ENCODE data around the gene EGF.
"Not testable (repeated sequence)": the region's sequence is repeated elsewhere in the genome, so short reads cannot be mapped to it uniquely, and the experiment has no call there.

EGF gene

GRCh38 chr4:109915385-109916026 is 2.8 kb downstream of the EGF start:
- DNase-seq, result no peak

- DNase-seq, result peak; percentile 31
Observed at GRCh38 chr4:109916027-109916409, 3.3 kb downstream of the EGF start.

GRCh38 chr4:109921384-109921808 is 8.7 kb downstream of the EGF start:
- DNase-seq, result no peak

GRCh38 chr4:109925396-109925795 is 12.7 kb downstream of the EGF start:
- DNase-seq, result no peak

GRCh38 chr4:109928327-109929045 is 15.8 kb downstream of the EGF start:
- DNase-seq, result no peak

GRCh38 chr4:109930464-109930863 is 17.8 kb downstream of the EGF start:
- no peak for DNase-seq

- DNase-seq, result no peak
Observed at GRCh38 chr4:109930872-109931271, 18.2 kb downstream of the EGF start.

- no peak for DNase-seq
Observed at GRCh38 chr4:109931318-109931717, 18.6 kb downstream of the EGF start.

- not testable (repeated sequence) for DNase-seq
Observed at GRCh38 chr4:109937352-109937751, 24.7 kb downstream of the EGF start.

- no peak for DNase-seq
Observed at GRCh38 chr4:109939190-109939589, 26.5 kb downstream of the EGF start.

GRCh38 chr4:109942292-109942926 is 29.7 kb downstream of the EGF start:
- DNase-seq, result no peak

GRCh38 chr4:109943745-109944144 is 31.1 kb downstream of the EGF start:
- DNase-seq, result no peak

- DNase-seq, result no peak
Observed at GRCh38 chr4:109944591-109944990, 31.9 kb downstream of the EGF start.

GRCh38 chr4:109945056-109945455 is 32.4 kb downstream of the EGF start:
- peak; percentile 19 for DNase-seq

GRCh38 chr4:109946120-109946519 is 33.4 kb downstream of the EGF start:
- DNase-seq, result no peak

GRCh38 chr4:109947457-109947856 is 34.8 kb downstream of the EGF start:
- peak; percentile 62 for DNase-seq

GRCh38 chr4:109947918-109948317 is 35.2 kb downstream of the EGF start:
- no peak for DNase-seq

GRCh38 chr4:109949099-109949718 is 36.5 kb downstream of the EGF start:
- not testable (repeated sequence) for DNase-seq

GRCh38 chr4:109952612-109953011 is 39.9 kb downstream of the EGF start:
- no peak for DNase-seq

GRCh38 chr4:109953556-109953955 is 40.9 kb downstream of the EGF start:
- no peak for DNase-seq

GRCh38 chr4:109955146-109955545 is 42.5 kb downstream of the EGF start:
- no peak for DNase-seq

GRCh38 chr4:109957227-109957626 is 44.5 kb downstream of the EGF start:
- no peak for DNase-seq

GRCh38 chr4:109959195-109959594 is 46.5 kb downstream of the EGF start:
- DNase-seq, result no peak

- DNase-seq, result no peak
Observed at GRCh38 chr4:109962401-109962800, 49.7 kb downstream of the EGF start.
